HG03139 (cell line): ENCODE results near the gene GAS2L2.
"Not testable (repeated sequence)": the region's sequence is repeated elsewhere in the genome, so short reads cannot be mapped to it uniquely, and the experiment has no call there.

Experiments used
- ATAC-seq: cut with Tn5 transposase; IDR thresholded peaks from one replicate; pipeline ENCODE4 v1.9.1; 2021; ENCODE audit not compliant: unreplicated experiment

GAS2L2 gene

DNA sequence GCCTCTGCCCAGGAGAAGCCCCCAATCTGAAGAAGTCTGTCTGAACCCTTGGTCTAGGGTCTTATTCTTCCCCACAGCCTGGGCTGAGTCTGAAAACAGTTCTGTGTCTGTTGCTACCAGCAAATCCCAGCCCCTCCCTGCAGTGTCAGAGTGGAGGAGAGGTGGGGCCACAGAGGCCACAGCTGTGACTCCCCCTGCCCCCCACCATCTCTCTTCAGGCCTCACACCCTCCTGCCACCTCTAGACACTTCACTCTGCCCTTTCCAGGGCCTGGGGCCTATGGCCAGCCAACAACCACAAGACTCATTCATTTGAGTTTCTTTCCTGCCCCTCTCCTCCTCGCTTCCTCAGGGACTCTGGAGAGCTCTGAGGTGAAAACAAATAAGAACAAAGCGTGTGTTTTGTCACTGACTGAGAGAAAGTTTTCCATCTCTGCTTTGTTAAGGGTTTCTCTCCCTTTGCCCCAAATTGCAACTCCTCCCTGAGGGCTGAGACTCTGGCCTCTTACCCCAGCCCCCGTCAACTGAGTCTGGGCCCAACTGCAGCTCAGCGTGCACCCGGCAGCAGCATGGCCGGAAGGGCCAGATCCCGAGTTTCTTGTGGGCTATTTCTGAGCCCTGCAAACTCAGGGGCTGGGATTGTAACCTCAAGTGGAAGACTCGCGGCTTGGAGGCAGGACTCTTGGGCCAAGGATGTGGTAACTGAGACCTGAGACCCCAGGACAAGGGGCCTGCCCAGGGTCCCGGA is 20.8 kb upstream of the GAS2L2 start:
- no peak for ATAC-seq

DNA sequence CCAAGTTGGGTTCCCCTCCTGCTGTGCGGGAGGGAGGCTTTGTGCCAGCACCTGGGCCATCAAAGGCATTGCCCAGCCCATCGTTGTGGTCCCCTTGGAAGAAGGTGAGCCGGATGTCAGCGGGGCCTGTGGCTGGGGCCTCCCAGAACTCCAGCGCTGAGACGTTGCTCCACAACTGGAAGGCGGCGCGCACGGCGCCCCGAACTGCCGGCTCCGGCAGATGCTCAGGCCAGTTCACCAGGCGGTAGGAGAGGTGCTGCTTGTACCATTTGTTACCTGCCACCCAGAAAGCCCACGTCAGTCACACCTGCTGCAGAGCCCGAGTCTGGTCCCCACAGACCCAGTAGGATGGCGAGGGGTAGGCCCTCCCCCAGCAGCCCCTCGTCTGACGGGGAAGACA is 20.1 kb upstream of the GAS2L2 start:
- ATAC-seq, result no peak

DNA sequence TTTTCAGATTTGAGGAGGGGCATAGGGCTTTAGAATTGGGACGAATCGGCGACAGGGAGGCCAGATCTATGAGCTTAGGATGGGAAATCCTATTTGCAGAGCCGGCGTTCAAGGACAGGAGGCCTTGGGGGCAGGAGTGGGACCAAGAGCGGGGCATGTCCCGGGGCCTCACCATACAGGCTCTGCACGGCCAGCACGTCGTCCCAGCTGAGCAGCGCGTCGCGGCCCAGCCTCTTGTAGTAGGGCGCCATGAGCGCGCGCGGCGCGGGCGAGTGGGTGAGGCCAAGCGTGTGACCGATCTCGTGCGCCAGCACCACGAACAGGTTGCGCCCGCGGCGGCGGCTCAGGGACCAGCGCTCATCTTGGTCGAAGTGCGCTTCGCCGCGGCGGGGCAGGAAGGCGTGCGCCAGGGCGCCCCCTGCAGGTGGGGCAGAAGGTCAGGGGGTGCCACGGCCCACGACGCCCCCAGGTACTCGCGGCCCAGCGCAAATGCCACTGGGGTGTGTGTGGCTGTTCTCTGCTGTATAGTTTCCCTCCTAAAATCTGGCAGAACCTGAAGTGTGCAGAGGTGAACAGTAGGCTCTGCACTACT is 17.0 kb upstream of the GAS2L2 start:
- ATAC-seq, result no peak

DNA sequence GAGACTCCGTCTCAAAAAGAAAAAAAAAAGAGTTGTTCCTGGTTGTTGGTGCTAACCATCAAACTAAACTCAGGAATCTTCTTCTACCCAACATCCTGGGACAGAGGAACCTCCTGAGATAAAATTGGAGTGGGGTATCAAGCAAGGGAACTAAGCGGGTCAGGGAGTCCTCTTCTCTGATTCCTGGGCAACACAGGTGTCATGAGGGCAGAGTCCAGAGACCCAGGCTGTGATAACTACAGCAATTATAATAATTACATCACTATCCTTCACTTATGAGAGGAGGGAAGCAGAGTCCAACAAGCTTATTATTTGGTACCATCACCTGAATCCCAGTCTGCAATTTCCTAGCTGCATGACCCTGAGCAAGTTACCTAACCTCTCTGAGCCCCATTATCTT is 15.8 kb upstream of the GAS2L2 start:
- no peak for ATAC-seq

DNA sequence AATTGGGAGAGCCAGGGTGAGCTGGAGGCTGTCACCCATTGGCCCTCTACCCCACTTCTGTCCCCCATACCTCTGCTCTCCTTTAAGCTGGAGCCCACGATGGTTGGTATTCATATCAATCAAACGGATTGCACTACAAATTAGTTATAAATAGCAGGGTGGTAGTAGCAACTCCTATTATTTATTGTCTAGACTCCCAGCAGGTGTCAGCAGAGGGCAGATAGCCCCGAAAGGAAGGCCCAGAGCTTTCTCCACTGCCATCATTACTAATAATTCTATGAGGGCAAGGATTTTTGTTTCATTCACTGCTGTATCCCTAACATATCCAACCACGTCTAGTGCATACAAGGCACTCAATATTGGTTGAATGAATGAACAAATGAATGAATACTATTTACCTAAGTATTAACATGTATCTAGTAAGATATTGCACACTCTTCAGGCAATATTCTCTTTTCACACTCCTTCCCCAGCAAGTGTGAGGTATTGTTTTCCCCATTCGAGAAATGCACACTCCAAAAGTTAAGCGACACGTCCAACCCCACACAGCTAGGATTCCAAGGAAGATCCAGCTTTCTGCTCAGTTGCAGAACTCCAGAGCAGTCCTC is 14.0 kb upstream of the GAS2L2 start:
- ATAC-seq, result no peak

DNA sequence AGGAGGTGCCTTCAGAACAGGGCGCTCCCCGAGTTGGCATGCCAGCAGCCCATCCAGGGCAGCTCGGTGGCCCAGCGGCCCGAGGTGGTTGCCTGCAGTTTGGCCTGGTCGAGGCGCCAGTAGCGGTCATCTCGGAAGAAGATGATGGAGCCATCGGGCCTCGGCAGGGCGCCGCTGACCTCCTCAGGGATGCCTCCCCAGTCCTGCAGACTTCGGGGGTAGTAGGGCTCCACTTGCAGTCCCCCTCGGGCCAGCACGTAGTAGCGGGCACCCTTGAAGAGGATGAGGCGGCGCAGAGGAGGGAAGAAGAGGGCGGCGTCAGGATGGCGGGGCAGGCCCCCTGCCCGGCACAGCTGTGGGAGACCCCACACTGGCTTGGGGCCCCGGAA is 13.4 kb upstream of the GAS2L2 start:
- no peak for ATAC-seq

DNA sequence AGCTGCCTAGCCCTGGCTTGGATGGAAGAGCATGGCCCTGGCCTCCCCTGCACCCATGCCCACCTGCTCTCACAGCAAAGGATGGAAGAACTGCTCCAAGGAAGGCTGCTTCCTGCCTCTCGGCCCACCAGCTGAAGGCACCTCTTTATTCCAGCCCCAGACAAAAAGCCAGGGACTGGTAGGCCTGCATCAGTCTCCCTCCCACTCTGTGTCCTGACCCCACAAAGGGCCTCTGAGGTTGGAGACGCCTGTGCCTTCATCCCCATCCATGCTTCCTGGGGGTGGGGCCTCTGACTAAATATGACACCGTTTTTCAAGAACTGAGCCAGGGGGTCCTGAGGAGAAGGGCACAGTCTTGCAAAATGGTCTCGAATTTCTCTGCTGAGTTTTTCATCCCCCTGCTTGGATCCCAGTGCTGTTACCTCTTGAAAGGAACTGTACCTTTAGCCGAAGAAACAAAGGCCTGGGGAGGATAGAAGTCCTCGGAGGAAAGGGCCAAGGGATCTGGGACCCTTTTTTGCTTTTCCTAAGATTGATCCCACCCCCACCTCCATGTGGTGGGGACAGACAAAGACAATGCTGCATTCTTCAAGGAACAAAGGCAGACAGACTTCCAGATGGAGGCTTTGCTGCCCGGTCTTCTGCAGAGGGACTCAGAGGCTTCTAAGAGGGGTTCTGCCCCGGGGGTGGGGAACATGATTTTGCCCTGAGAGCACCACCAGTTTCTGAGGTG is 12.9 kb upstream of the GAS2L2 start:
- ATAC-seq, result no peak

DNA sequence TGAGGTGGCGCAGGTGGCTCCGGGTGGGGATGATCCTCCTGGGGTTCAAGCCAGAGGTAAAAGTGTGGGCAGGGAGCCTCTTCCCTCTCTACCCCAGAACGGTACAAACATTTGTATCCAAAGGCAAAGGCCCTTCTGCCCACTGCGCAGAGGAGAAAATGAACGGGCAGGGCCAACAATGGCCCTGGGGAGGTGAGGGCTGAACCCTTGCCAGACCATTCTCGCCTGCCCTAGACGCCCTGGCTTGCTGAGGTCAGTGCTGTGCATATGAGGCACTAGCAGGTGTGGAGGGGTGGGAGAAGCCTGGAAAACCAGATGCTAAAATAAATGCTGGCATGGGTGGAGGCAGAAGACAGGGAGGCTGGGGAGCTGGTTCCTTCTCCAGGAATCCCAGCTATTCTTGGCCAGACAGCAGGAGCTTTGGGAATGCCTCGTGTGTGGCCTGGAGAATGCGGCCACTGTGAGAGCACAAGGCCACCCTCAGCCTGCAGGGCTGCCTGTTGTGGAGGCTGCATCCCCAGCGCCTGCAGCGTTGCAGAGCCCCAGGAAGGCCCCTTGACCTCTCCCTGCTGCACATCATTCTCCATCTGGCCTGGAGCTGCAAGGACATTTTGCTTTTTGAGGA is 12.2 kb upstream of the GAS2L2 start:
- no peak for ATAC-seq

DNA sequence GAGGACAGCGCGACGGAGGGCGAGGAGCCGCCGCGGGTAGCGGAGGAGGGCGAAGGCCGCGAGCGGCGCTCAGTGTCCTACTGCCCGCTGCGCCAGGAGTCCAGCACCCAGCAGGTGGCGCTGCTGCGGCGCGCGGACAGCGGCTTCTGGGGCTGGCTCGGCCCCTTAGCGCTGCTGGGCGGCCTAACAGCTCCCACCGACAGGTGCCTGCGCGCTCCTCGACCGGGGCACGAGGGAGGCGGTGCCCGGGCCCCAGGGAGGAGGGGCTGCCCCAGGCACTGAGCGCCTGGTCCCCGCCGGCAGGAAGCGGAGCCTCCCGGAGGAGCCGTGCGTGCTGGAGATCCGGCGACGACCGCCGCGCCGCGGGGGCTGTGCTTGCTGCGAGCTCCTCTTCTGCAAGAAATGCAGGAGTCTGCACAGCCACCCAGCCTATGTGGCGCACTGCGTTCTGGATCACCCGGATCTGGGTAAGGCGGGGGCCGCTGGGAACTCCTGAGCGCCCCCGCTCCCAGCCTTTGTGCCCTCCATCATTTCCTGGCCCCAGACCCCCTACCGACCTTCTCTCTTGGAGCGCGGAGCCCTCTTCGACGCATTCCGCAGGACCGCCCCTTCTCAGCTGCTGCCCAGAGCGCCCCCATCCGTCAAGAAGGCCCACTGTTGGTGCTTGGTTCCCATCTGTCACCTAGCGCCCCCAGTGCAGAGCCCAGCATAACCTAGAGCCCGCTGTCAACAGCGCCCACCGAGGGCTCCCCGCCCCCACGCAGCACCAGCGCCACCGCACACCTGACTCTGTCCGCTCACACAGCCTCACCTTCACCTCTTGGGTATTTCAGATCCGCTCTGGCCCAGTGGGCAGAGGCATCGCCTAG is 11.3 kb upstream of the GAS2L2 start:
- peak; percentile 79 for ATAC-seq

DNA sequence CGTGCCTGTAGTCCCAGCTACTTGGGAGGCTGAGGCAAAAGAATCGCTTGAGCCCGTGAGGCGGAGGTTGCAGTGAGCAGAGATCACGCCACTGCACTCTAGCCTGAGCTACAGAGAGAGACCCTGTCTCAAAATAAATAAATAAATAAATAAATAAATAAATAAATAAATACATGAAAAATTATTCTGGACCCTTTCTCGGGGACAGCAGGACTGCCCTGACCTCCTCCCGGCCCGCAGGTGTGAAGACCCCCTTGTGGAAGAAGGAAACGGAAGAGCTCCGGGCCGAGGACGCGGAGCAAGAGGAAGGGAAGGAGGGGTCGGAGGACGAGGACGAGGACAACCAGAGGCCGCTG is 10.7 kb upstream of the GAS2L2 start:
- ATAC-seq, result no peak

DNA sequence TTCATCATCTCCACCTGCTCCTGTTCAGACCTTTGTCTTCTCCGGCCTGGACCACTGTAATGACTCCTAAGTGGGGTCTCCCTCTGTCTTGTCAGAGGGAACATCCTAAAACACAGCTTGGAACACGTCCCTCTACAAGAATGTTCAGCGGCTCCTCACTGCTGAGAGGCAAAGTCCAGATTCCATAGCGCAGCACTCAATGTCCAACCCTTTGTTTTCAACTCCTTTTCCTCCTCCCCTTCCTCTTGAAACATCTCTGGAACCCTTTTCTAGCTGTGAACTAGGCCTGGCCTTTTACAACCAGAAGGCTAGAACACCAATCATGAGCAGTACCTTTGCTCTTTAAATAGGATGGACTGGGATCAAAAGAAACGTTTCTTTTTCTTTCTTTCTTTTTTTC is 8.6 kb upstream of the GAS2L2 start:
- ATAC-seq, result no peak

DNA sequence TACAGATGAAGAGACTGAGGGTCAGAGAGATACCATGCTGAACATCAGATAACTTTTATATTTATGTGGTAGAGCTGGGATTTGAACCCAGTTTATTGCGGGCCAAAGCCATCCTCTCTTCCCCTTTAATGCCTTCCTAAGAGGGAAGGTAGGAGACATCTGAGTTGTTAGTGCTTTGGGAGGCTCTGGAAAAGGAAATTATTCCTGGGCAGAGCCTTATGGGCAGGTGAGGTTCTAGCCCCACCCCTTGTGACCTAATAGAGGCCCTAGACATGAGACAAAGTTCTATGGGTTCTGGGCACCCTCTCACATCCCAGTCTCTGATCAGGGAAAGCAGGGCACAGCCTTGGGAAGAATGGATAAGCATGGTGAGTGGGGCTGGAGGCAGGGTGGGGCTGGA is 7.5 kb upstream of the GAS2L2 start, which contains the start of gene C17orf50:
C17orf50 (plus strand) TSS at position 301 of the 400 bp plus-strand sequence; CDS start at position 356, 55 bp downstream.
- ATAC-seq, result no peak

DNA sequence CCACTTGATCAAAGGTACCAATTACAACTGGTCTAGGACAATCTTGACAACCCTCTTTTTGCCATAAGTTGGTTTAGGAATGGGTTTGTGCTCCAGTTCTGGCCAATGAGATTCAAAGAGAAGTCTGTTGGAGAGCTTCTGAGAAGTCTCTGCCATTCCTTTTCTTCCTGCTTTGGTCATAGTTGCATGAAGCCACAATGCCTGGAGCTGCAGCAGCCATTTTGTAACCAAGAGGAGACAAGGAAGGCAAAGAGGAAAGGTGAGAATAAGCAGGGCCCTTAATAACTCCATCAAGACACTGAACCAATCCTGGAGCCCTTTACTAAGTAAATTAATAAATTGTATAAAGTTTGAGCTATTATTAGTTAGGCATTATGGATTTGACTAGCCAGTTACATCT is 4.2 kb upstream of the GAS2L2 start:
- no peak for ATAC-seq

DNA sequence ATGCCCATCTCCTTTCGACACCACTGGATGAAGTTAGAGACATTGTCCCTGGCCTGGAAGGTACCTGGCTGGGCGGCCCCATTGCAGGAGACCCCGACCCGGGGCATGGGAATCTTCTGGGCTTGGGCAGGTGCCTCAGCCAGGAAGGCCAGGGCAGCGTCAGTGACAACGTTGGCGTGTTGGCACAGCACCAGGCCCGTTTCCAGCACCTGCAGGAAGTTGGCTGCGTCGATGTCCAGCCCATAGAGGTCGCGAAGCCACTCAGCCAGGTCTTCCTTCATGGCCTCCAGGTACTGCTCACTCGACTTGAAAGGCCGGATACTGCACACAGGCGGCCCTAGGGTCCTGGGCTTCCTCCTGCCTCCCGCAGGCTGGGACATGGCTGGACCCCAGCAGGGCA is 568 bp downstream of the GAS2L2 start:
- no peak for ATAC-seq

DNA sequence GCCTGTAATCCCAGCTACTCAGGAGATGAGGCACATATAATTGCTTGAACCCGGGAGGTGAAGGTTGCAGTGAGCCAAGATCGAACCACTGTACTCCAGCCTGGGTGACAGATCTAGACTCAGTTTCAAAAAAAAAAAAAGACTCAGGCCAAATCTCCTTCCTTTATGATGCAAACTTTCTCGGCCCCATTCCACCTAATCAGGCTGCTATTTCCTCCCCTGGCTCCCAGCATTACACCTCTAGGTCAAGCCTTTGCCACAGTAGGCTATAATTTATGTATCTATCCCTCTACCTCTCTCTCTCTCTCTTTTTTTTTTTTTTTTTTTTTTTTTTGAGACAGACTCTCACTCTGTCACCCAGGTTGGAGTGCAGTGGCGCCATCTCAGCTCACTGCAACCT is 1.5 kb downstream of the GAS2L2 start:
- ATAC-seq, result not testable (repeated sequence)

DNA sequence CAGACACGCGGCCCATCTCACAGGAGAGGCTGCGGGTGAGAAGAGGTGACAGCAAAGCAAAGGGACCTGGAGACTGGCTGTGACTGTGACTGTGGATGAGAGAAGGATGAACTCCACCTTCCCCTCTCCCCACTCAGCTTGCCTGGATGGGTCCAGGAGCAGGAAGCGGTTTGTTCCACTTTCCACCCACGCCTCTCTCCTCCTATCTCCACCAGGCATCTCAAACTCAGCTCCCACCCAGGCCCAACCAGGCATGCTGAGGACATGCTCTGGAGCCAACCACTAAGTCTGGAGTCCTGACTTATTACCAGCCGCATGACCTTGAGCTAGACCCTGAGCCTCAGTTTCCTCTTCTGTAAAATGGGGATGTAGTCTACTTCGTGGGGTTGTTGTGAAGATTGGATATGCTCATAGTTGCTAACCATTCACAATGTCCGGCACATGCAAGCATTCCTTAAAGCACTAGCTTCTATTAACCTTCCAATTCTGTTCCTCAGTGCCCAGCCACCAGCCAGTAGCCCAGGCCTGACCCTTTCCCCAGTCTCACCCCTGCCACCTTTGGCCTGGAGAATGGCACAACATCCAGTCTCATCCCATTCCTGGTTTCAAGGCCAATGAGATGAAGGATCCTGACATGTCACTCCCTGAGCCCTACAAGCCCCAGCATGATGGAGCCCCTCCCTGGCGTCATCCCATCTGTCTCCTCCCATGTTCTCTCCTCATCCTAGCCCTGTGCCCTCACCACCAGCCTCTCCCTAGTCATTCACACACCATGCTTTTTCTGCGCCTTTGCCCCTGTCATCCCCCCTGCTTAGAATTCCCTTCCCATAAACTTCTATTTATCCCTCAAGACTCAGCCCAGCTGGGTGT is 2.3 kb downstream of the GAS2L2 start:
- ATAC-seq, result no peak

DNA sequence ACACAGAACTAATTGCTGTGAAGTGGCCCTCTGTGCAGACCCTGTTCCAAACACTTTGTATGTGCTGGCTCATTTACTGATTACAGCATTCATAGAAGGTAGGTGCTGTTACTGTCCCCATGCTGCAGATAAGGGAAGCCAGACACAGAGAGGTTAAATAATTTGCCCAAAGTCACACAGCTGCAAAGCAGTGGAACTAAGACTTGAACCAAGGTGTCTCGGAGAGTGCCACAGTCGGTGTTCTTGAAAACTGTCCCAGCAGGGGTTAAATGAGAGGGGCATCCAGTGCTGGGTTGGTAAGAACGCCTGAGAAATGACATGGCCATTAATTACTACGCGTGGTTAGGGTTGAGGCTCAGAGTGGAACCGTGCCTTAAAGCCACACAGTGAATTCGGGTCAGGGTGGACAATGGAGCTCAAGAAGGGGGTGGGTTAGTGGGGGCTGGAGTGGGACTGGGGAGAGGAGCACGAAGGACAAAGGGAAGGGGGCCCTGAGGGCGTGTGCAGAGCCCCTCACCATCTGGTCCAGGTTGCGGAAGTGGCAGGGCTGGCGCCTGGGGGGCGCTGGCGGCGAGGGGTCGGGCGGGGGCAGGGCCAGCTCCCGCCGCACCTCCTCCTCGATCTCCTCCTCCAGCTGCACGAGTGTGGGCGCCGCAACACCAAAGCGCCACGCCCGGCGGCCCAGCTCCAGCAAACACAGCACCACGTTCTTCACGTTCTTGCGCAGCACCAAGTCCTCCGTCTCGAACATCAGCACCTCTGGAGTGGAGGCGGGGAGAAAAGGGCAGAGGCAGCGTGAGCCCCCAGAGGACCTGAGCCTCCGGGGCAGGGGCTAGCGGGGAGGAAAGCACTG is 3.3 kb downstream of the GAS2L2 start:
- ATAC-seq, result no peak

DNA sequence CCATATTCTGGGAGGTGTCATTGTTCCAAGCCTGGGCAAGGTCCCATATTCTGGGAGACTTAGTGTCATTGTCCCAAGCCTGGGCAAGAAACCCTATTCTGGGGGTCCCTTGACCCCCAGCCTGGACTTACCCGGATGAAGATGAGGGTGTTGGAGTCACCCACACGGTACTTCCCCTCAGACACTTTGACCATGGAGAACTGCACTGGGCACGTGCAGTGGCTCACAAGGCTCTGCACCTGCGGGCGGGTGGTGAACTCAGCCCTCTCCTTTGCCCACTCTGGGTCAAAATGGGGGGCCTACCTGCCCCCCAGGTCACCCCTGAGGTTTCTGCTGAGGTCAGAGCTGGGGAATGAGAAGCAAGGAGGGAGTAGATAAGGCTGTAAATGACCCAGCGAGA is 4.1 kb downstream of the GAS2L2 start:
- no peak for ATAC-seq
